Neural cell (in vitro differentiated cells): ENCODE results near the gene YJEFN3. TPM values are rescaled to one million over a fixed set of nuclear protein-coding genes. Genes with fewer than 3 reads are reported as not detected.

Experiments used
- H2AFZ ChIP-seq: fragments of 200-600, 300-800 bp; sonication (generic), shearing (Covaris generic); 2 replicates; pipeline ENCODE4 v1.6.0; 2014; ENCODE audit warnings: low read depth, mild to moderate bottlenecking, antibody characterized with exemption, low read length, moderate library complexity
- H3F3A ChIP-seq: fragments of 200-600 bp; shearing (Covaris generic); 2 replicates; pipeline ENCODE4 v1.6.1; 2016; ENCODE audit warnings: mild to moderate bottlenecking, moderate library complexity, mixed read lengths, antibody characterized with exemption, low read length; ENCODE audit not compliant: insufficient read depth, poor library complexity, severe bottlenecking
- H3K27ac ChIP-seq: fragments of 200-600, 300-800 bp; sonication (generic), shearing (Covaris generic); 2 replicates; pipeline ENCODE4 v1.5.1; 2014; ENCODE audit warnings: mild to moderate bottlenecking, low read length, moderate library complexity
- H3K27me3 ChIP-seq: fragments of 300-800, 200-600 bp; sonication (generic), shearing (Covaris generic); 2 replicates; pipeline ENCODE4 v1.6.0; 2014; ENCODE audit warnings: mild to moderate bottlenecking, low read depth, low read length, moderate library complexity; ENCODE audit not compliant: insufficient read depth
- H3K36me3 ChIP-seq: fragments of 300-800, 200-600 bp; sonication (generic), shearing (Covaris generic); 2 replicates; pipeline ENCODE4 v1.5.1; 2014; ENCODE audit warnings: mild to moderate bottlenecking, antibody characterized with exemption, low read length, moderate library complexity; ENCODE audit not compliant: insufficient read depth
- H3K4me2 ChIP-seq: fragments of 300-800, 200-600 bp; sonication (generic), shearing (Covaris generic); 2 replicates; pipeline ENCODE4 v1.6.0; 2014; ENCODE audit warnings: mild to moderate bottlenecking, low read length
- H3K4me3 ChIP-seq: fragments of 300-800, 200-600 bp; sonication (generic), shearing (Covaris generic); 2 replicates; pipeline ENCODE4 v1.5.1; 2014; ENCODE audit warnings: mild to moderate bottlenecking, low read length, moderate library complexity
- H3K79me2 ChIP-seq: fragments of 200-600 bp; shearing (Covaris generic); replicated peaks from 2 replicates; pipeline ENCODE4 v1.6.0; 2014; ENCODE audit warnings: mild to moderate bottlenecking, low read length, moderate library complexity; ENCODE audit not compliant: insufficient read depth
- H3K9ac ChIP-seq: fragments of 300-800, 200-600 bp; sonication (generic), shearing (Covaris generic); 2 replicates; pipeline ENCODE4 v1.6.1; 2016; ENCODE audit warnings: mild to moderate bottlenecking, low read length, mixed read lengths
- H3K9me2 ChIP-seq: fragments of 200-600 bp; shearing (Covaris generic); 2 replicates; pipeline ENCODE4 v1.6.1; 2016; ENCODE audit warnings: mild to moderate bottlenecking, low read length, mixed read lengths; ENCODE audit not compliant: insufficient read depth
- H3K9me3 ChIP-seq: fragments of 200-600, 300-800 bp; sonication (generic), shearing (Covaris generic); 2 replicates; pipeline ENCODE4 v1.6.1; 2016; ENCODE audit warnings: mild to moderate bottlenecking, mixed run types, low read length, moderate library complexity, mixed read lengths
- H4K20me1 ChIP-seq: fragments of 200-600 bp; shearing (Covaris generic); 2 replicates; pipeline ENCODE4 v1.6.1; 2016; ENCODE audit warnings: mild to moderate bottlenecking, mixed run types; ENCODE audit not compliant: insufficient read depth
- EP300 ChIP-seq: fragments of 450-650 bp; conservative IDR thresholded peaks from 2 replicates; pipeline ENCODE4 v1.6.1; 2014; ENCODE audit warnings: antibody characterized with exemption, mild to moderate bottlenecking, moderate library complexity; ENCODE audit not compliant: poor library complexity, severe bottlenecking
- EZH2 ChIP-seq: fragments of 200-600, 300-800 bp; shearing (Covaris generic), sonication (generic); IDR thresholded peaks from 2 replicates; pipeline ENCODE4 v1.6.1; 2014; ENCODE audit warnings: antibody characterized with exemption, low read length, borderline replicate concordance, mild to moderate bottlenecking; ENCODE audit not compliant: insufficient read depth, poor library complexity, severe bottlenecking
- MXI1 ChIP-seq: fragments of 450-650 bp; conservative IDR thresholded peaks from 2 replicates; pipeline ENCODE4 v1.6.1; 2014; ENCODE audit warnings: antibody characterized with exemption, mild to moderate bottlenecking; ENCODE audit not compliant: poor library complexity, severe bottlenecking
- POLR2AphosphoS5 ChIP-seq: IDR thresholded peaks from 2 replicates; pipeline ENCODE4 v1.6.1; 2012
- RAD21 ChIP-seq: fragments of 450-650 bp; conservative IDR thresholded peaks from 2 replicates; pipeline ENCODE4 v1.6.1; 2014; ENCODE audit warnings: antibody characterized with exemption, mild to moderate bottlenecking, moderate library complexity
- SMC3 ChIP-seq: fragments of 450-650 bp; conservative IDR thresholded peaks from 2 replicates; pipeline ENCODE4 v1.6.1; 2014; ENCODE audit warnings: antibody characterized with exemption, mild to moderate bottlenecking, moderate library complexity; ENCODE audit not compliant: poor library complexity
- TAF1 ChIP-seq: IDR thresholded peaks from 2 replicates; pipeline ENCODE4 v1.6.1; 2012; ENCODE audit warnings: low read depth
- polyA plus RNA-seq: library from polyadenylated mRNA; depleted of rRNA; stranded (reverse); fragments of >200 nt; gene quantifications from 2 replicates; pipeline ENCODE4 v1.2.3, GENCODE V29; 2014
- TF ChIP-seq, protein P1 (sequence below): fragments of 450-650 bp; IDR thresholded peaks from 2 replicates; pipeline ENCODE4 v1.5.1; 2014; ENCODE audit warnings: antibody characterized with exemption, mild to moderate bottlenecking, moderate library complexity; ENCODE audit not compliant: poor library complexity, severe bottlenecking
- TF ChIP-seq, protein P2 (sequence below): IDR thresholded peaks from 2 replicates; pipeline ENCODE4 v1.6.1; 2012; ENCODE audit warnings: borderline replicate concordance

The YJEFN3 gene
- polyA plus RNA-seq, 1 donor from 2014 or later: 26.9 TPM

DNA sequence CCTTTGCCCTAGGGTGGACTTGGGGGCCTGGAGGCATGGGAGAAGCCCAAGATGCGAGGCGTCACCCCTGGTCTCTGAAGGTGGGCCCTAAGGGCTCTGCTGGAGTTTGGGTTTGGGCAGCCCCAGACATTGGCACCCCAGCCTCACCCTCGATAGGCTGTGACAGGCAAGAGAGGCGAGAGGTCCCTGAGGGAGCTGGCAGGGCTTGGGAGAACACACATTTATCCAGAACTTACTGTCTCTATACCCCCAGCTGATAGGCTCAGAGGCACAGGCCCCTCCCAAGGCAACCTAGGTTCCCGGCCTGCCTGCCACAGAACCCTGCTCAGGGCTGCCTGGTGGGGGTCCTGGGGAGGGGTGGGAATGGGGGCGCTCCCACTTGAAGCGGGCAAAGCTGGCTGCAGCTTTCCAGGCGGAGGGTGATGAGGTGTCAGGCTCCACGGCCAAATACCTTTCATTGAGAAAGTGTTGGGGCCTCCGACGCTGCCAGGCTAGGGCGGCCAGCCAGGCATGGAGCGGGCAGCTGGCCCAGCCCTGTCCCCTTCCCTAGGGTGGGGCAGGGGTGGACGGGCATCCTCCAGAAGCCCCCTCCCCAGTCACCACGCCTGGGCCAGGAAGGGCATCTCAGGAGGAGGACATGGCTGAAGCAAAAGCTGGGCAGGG is 19.1 kb downstream of the YJEFN3 start:
- Histone ChIP-seq H4K20me1 (no peaks in the 10 kb centered on the region), H3K4me3 (no peak overlapping the region), H3K36me3 (no peaks in the 10 kb centered on the region), H3K9me3 (no peaks in the 10 kb centered on the region), H3K27ac (no peak overlapping the region), H3K9ac (no peak overlapping the region), H3K9me2 (no peaks in the 10 kb centered on the region), H3K27me3 (no peaks in the 10 kb centered on the region), H2AFZ (no peak overlapping the region), H3K4me2 (no peak overlapping the region), H3F3A (no peaks in the 10 kb centered on the region), H3K79me2 (no peaks in the 10 kb centered on the region)
- TF ChIP-seq POLR2AphosphoS5 (no peak), MXI1 (no peak), SMC3 (no peak)

DNA sequence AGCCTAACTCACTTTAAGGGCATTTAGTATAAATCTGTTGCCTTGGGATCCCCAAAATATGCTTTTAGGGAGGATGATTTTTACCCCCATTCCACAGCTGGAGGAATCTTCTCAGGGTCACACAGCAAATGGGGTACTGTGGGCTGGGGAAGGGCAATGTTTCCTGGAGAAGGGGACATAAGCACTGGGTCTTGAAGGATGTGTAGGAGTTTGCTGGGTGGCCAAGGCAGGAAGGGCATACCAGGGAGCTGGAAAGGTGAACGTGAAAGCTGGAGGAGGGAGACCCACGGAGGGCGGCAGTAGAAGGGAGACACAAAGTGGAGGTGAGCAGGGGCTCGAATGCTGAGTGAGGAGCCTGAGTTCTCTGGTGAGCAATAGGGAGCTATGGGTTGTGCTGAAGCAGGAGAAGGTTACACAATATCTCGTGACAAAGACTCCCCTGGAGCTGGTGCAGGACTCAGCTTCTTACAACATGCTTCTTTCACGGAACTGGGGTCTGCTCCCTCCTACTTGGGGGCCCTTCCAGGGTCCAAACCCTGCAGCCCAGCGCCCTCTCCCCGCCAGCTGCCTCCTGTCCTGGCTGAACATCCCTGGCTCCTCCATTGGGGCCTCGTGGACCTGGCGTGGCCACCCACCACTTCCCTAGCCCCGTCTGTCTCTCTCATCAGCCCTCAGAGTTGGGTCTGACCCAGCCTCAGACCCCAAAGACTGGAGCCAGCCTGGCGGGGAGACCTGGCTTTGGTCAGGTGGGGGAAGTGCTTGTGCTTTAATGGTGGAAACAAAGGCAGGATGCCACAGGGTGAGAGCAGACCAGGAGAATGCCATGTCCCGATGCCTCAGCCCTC is 20.4 kb downstream of the YJEFN3 start:
- Histone ChIP-seq H3K9me3 (no peaks in the 10 kb centered on the region), H3K4me2 (no peak overlapping the region), H3K4me3 (no peak overlapping the region), H3K27me3 (no peaks in the 10 kb centered on the region), H3F3A (no peaks in the 10 kb centered on the region), H3K27ac (no peak overlapping the region), H3K36me3 (no peaks in the 10 kb centered on the region), H4K20me1 (no peaks in the 10 kb centered on the region), H2AFZ (no peak overlapping the region), H3K9me2 (no peaks in the 10 kb centered on the region), H3K9ac (no peak overlapping the region), H3K79me2 (no peaks in the 10 kb centered on the region)
- no peak for TF ChIP-seq MXI1

DNA sequence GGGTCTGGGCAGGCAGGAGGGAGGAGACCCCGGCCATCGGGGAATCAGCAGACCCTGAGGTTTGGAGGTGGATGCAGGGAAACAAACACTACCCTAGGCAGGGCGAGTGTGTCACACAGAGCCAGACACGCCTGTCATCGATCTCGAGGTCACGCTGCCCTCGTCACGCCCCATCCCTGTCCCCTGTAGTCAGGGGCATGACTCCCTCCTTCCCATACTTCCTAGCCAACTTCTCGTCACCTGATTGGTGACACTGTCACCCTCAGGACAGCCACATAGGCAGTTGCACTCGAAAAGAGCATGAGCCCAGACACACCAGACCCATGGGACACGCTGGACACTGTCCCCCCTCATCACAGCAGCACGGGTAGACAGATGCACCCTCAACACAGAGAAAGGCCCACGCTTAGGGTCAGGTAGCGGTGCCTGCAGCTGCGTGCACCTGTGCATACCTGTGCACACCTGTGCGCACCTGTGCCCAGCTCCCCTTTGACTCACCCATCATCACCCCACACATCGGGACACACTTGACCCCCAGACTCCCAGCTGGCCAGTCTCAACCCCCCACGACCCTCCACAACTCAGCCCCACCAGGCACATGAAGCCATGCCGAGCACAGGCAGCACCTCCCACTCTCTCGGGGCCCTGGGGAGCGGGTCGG is 21.2 kb downstream of the YJEFN3 start:
- no peaks in the 10 kb centered on the region for H3K9me3 ChIP-seq
- H3K79me2 ChIP-seq: no peaks in the 10 kb centered on the region
- H3F3A ChIP-seq: no peaks in the 10 kb centered on the region
- H3K36me3 ChIP-seq: no peaks in the 10 kb centered on the region
- H3K27me3 ChIP-seq: no peaks in the 10 kb centered on the region
- H2AFZ ChIP-seq: no peak overlapping the region
- H3K9me2 ChIP-seq: no peaks in the 10 kb centered on the region
- no peak overlapping the region for H3K4me3 ChIP-seq
- TF ChIP-seq RAD21: no peak
- TF ChIP-seq POLR2AphosphoS5: no peak
- no peak for TF ChIP-seq EP300
- H3K27ac ChIP-seq: no peak overlapping the region
- H4K20me1 ChIP-seq: no peaks in the 10 kb centered on the region
- no peak overlapping the region for H3K4me2 ChIP-seq
- no peak overlapping the region for H3K9ac ChIP-seq

DNA sequence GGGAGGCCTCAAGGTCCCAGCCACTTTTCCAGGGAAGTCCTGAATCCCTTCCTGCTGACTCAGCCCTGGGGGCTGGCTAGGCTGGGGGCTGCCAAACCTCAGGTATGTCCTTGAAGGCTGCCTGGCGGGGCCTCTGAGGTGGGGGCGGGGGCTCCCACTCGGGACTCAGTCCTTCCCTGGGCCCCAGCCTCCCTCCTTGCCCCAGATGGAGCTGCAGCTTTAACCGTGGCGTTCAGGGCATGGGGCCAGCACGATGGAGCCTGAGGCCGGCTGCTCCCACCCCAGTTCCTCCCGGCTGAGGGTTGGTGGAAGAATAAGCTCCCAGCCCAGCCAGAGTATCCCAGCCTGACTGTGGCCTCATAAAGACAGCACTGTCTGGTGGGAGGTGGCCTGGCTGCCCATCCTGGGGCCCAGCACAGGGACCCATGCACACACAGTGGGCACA is 21.8 kb downstream of the YJEFN3 start:
- no peaks in the 10 kb centered on the region for H3K9me2 ChIP-seq
- H3K27ac ChIP-seq: no peak overlapping the region
- no peak overlapping the region for H3K4me2 ChIP-seq
- H3K79me2 ChIP-seq: no peaks in the 10 kb centered on the region
- no peaks in the 10 kb centered on the region for H4K20me1 ChIP-seq
- H3K36me3 ChIP-seq: no peaks in the 10 kb centered on the region
- no peak overlapping the region for H3K9ac ChIP-seq
- H3F3A ChIP-seq: no peaks in the 10 kb centered on the region
- H2AFZ ChIP-seq: no peak overlapping the region
- TF ChIP-seq, protein P1, sequence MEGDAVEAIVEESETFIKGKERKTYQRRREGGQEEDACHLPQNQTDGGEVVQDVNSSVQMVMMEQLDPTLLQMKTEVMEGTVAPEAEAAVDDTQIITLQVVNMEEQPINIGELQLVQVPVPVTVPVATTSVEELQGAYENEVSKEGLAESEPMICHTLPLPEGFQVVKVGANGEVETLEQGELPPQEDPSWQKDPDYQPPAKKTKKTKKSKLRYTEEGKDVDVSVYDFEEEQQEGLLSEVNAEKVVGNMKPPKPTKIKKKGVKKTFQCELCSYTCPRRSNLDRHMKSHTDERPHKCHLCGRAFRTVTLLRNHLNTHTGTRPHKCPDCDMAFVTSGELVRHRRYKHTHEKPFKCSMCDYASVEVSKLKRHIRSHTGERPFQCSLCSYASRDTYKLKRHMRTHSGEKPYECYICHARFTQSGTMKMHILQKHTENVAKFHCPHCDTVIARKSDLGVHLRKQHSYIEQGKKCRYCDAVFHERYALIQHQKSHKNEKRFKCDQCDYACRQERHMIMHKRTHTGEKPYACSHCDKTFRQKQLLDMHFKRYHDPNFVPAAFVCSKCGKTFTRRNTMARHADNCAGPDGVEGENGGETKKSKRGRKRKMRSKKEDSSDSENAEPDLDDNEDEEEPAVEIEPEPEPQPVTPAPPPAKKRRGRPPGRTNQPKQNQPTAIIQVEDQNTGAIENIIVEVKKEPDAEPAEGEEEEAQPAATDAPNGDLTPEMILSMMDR: no peak
- no peak for TF ChIP-seq RAD21
- TF ChIP-seq EZH2: no peak
- TF ChIP-seq TAF1: no peak
- TF ChIP-seq, protein P2, sequence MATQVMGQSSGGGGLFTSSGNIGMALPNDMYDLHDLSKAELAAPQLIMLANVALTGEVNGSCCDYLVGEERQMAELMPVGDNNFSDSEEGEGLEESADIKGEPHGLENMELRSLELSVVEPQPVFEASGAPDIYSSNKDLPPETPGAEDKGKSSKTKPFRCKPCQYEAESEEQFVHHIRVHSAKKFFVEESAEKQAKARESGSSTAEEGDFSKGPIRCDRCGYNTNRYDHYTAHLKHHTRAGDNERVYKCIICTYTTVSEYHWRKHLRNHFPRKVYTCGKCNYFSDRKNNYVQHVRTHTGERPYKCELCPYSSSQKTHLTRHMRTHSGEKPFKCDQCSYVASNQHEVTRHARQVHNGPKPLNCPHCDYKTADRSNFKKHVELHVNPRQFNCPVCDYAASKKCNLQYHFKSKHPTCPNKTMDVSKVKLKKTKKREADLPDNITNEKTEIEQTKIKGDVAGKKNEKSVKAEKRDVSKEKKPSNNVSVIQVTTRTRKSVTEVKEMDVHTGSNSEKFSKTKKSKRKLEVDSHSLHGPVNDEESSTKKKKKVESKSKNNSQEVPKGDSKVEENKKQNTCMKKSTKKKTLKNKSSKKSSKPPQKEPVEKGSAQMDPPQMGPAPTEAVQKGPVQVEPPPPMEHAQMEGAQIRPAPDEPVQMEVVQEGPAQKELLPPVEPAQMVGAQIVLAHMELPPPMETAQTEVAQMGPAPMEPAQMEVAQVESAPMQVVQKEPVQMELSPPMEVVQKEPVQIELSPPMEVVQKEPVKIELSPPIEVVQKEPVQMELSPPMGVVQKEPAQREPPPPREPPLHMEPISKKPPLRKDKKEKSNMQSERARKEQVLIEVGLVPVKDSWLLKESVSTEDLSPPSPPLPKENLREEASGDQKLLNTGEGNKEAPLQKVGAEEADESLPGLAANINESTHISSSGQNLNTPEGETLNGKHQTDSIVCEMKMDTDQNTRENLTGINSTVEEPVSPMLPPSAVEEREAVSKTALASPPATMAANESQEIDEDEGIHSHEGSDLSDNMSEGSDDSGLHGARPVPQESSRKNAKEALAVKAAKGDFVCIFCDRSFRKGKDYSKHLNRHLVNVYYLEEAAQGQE: no peak
- TF ChIP-seq SMC3: no peak
- no peak for TF ChIP-seq MXI1
- TF ChIP-seq EP300: no peak
- TF ChIP-seq POLR2AphosphoS5: no peak
- H3K4me3 ChIP-seq: no peak overlapping the region
- no peaks in the 10 kb centered on the region for H3K27me3 ChIP-seq
- H3K9me3 ChIP-seq: no peaks in the 10 kb centered on the region
